ENCODE data around the gene GPATCH2L.
A peak's percentile ranks its signal among the peaks of the same experiment; 100 is the strongest.

GPATCH2L gene

DNA sequence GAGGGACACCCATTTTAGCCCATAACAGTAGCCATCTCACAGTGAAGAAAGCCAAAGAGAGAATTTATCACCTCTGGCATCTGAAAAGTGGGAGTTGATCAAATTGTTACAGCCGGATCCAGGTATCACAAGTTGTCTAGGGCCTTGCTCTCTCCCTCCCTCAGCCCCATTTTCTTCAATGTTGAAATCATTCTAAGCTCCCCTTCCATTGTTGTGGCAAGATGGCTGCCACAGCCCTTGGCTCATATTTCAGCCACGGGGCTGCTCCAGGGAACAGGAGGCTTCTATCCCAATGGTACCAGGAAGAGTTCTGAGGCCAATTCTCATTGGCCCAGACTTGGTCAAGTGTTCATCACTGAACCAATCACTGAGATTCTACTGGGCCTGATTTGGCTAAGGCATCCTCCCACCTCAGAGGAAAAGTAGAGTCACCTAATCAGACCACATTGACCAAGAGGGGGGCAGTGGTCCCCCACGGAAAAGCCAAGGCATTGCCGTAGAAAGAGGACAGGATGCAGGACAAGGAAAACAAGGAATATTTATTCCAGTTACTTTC is 106.2 kb downstream of the GPATCH2L start:
- no peak for DNase-seq

DNA sequence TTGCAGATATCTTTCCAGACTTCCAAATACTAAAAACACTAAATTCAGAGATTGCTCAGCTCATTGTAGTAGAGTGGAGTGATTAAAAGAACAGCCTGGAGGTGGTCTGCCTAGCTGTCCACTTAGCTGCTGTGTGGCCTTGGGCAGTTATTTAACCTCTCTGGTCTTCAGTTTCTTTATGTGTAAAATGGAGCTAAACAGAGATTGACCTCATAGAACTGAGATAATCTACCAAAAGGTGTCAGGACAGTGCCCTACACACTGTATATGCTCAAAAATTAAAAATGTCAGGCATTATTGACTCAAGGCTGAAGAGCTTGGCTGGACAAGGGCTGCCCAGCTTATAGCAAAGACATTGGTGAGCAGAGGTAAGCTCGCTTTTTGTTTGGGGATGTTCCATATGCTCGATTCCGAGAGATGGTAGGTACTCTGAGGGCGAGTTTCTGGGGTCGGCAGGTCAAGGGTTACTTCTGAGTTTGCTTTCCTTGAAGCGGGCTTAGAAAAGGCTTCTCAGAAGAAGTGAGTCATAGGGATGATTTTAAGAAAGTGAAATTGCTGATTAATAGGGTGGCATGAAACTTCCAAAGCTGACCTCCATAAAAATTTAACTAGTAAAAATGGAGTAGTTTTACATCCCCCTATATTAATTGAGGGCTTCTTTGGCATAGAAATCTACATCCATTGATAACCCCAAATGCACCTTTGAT is 107.5 kb downstream of the GPATCH2L start:
- no peak for DNase-seq

DNA sequence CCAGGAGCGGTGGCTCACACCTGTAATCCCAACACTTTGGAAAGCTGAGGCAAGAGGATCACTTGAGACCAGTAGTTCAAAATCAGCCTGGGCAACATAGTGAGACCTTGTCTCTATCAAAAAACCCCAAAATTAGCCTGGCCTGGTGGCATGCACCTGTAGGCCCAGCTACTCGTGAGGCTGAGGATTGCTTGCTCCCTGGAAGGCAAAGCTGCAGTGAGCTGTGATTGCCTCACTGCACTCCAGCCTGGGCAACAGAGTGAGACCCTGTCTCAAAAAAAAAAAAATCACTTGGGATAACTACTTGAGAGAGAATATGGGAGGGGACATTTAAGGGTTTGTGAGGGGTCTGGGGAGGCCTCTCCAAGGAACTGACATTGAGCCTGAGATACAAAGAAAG is 109.0 kb downstream of the GPATCH2L start:
- no peak for DNase-seq

DNA sequence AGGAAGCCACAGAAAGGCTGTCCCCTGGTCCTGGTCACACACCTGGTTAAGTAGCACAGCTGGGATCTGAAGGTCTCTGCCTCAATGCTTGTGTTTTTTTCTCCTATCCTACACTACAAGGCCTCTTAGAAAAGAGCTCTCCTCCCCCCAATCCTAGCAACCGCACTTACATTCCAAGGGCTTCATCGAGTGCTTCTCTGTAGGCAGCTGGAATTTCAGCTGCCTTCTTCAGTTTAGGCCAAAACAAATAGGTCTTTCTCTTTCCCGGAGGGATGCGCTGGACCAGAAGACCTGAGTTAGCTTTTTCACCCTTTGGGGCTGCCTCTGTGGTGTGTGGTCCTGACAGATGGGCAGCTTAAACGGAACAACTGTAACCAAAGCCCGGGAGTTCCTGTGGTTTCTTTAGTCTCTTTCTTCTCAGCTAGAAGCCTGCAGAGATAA is 109.7 kb downstream of the GPATCH2L start:
- DNase-seq: peak; percentile 68

DNA sequence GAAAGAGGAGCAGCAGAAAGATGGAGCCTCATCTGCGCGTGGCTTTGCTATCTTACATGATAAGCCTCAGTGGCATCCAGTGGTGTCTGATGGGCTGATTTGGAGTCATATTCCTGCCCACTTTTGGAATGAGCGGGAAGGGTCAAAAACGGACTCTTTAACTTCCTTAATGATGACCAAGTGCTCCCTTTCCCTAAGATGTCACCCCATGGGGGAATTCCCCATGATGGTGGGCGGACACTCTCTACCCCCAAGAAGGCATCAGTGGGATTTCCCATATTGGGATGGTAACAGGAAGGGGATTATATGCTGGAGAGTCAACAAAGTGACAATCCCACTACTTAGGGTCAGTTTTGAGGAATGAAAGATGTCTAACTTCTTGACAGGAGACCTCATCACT is 110.9 kb downstream of the GPATCH2L start:
- no peak for DNase-seq
